ENCODE data around the gene TIGD6.

The TIGD6 gene

GRCh38 chr5:149951138-149951749 is 49.2 kb downstream of the TIGD6 start:
- Histone ChIP-seq H3K27ac (ENCODE audit: extremely low read depth, low read depth, low read length) (no peak overlapping the region), H3K4me3 (ENCODE audit: low read depth, low read length) (no peak overlapping the region), H3K36me3 (ENCODE audit: control insufficient read depth in 2 of 2, insufficient read depth in 1 of 2, low read length in 2 of 2) (no peaks in the 10 kb centered on the region), H3K9me3 (ENCODE audit: control insufficient read depth, insufficient read depth, low read depth, low read length) (no peaks in the 10 kb centered on the region), H3K4me1 (ENCODE audit: control insufficient read depth, insufficient read depth, low read length) (no peaks in the 10 kb centered on the region)
- ChIA-PET CTCF (interaction anchor here (1.0 to 1.3 kb wide), 4 partner anchors 8 to 99 kb away, joined by 3 read pairs; partner anchors contain the start of gene SLC26A2), POLR2A (no interaction called here)
- TF ChIP-seq ZNF114 (tag by site-specific recombination; IDR thresholded peaks at IDR 0.05) (no peak), ZNF518A (tag by site-specific recombination; conservative IDR thresholded peaks at IDR 0.05; ENCODE audit: low read depth) (no peak), ZNF341 (tag by site-specific recombination; IDR thresholded peaks at IDR 0.05; ENCODE audit: low read depth) (peak; percentile 44; the same call in 1 of the 2 replicates), ZBTB6 (tag by site-specific recombination; IDR thresholded peaks at IDR 0.05) (no peak), FEZF1 (tag by site-specific recombination; IDR thresholded peaks at IDR 0.05) (no peak), ZNF830 (tag by site-specific recombination; IDR thresholded peaks at IDR 0.05; ENCODE audit: low read depth) (no peak), REST (tag by site-specific recombination; IDR thresholded peaks at IDR 0.05) (no peak), ZNF514 (tag by site-specific recombination; IDR thresholded peaks at IDR 0.05) (no peak), CTCF (tag by site-specific recombination; IDR thresholded peaks at IDR 0.05) (0 out of 2 replicates have a peak, but pooled peaks have one; percentile 32), ZNF580 (tag by site-specific recombination; IDR thresholded peaks at IDR 0.05) (no peak), ZNF747 (tag by site-specific recombination; IDR thresholded peaks at IDR 0.05) (no peak), ZBTB1 (tag by site-specific recombination; IDR thresholded peaks at IDR 0.05) (no peak), ZNF292 (tag by site-specific recombination; IDR thresholded peaks at IDR 0.05; ENCODE audit: borderline replicate concordance, low read depth) (no peak)
